SK-N-SH (cell line): ENCODE data around the gene CCR8. TPM values are rescaled to one million over a fixed set of nuclear protein-coding genes. Genes with fewer than 3 reads are reported as not detected.

Source experiments
- CTCF ChIA-PET: fragments of 300-600, 350-600 bp; formaldehyde crosslinking; extraction: SDS; loops from one replicate; lab custom pipeline; 2021; lab: Yijun Ruan, JAX
- POLR2A ChIA-PET: fragments of 350-600 bp; sonication (Branson Sonifier 250); formaldehyde crosslinking; extraction: SDS; loops from one replicate; lab custom pipeline; 2020; ENCODE audit warnings: antibody characterized with exemption, inconsistent platforms; lab: Yijun Ruan, JAX
- DNase-seq: peaks from one replicate; pipeline ENCODE4 v3.0.0; 2012
- H2AFZ ChIP-seq: fragments of 200-600 bp; sonication (generic); 2 replicates; pipeline ENCODE4 v1.8.1; 2016; ENCODE audit warnings: antibody characterized with exemption, mild to moderate bottlenecking, low read depth
- H3F3A ChIP-seq: fragments of 200-600 bp; sonication (generic); replicated peaks from 2 replicates; pipeline ENCODE3; 2016; ENCODE audit warnings: antibody characterized with exemption, mild to moderate bottlenecking; ENCODE audit not compliant: insufficient read depth
- H3K27ac ChIP-seq, 2 experiments: fragments of 200-500 bp in 1 of 2; fragments of 200-600 bp in 1 of 2; sonication (Bioruptor generic) in 1 of 2; sonication (generic), shearing (Covaris generic) in 1 of 2; 2 replicates each; pipeline versions ENCODE4 v1.5.1 to v1.6.1; 2014 to 2016; ENCODE audit warnings: low read depth in 2 of 2, inconsistent platforms in 1 of 2, low read length in 1 of 2, mild to moderate bottlenecking in 1 of 2, mixed read lengths in 1 of 2
- H3K27me3 ChIP-seq: fragments of 200-600 bp; sonication (generic), shearing (Covaris generic); 2 replicates; pipeline ENCODE4 v1.6.1; 2016; ENCODE audit warnings: mixed run types; ENCODE audit not compliant: insufficient read depth
- H3K36me3 ChIP-seq, 2 experiments: fragments of 200-500 bp in 1 of 2; fragments of 200-600 bp in 1 of 2; sonication (Bioruptor generic) in 1 of 2; sonication (generic) in 1 of 2; replicated peaks in 1 of 2; 2 replicates each; pipeline versions ENCODE3 to v1.5.1; 2014 to 2016; ENCODE audit warnings: low read length in 1 of 2, mild to moderate bottlenecking in 1 of 2; ENCODE audit not compliant: insufficient read depth in 2 of 2, control insufficient read depth in 1 of 2
- H3K4me1 ChIP-seq, 2 experiments: fragments of 200-500 bp in 1 of 2; fragments of 200-600 bp in 1 of 2; sonication (Bioruptor generic) in 1 of 2; sonication (generic), shearing (Covaris generic) in 1 of 2; 2 replicates each; pipeline versions ENCODE4 v1.5.1 to v1.6.1; 2014 to 2016; ENCODE audit warnings: low read depth in 1 of 2, low read length in 1 of 2, mixed run types in 1 of 2; ENCODE audit not compliant: insufficient read depth in 2 of 2, control insufficient read depth in 1 of 2
- H3K4me2 ChIP-seq: fragments of 200-600 bp; sonication (generic), shearing (Covaris generic); 2 replicates; pipeline ENCODE4 v1.6.1; 2017; ENCODE audit warnings: mixed run types
- H3K4me3 ChIP-seq, 2 experiments: fragments of 200-500 bp in 1 of 2; fragments of 200-600 bp in 1 of 2; sonication (Bioruptor generic) in 1 of 2; sonication (generic), shearing (Covaris generic) in 1 of 2; 2 replicates each; pipeline versions ENCODE4 v1.5.1 to v1.8.1; 2014 to 2016; ENCODE audit warnings: low read depth in 2 of 2, inconsistent platforms in 1 of 2, low read length in 1 of 2, mild to moderate bottlenecking in 1 of 2, mixed read lengths in 1 of 2, moderate library complexity in 1 of 2
- H3K79me2 ChIP-seq: fragments of 200-600 bp; sonication (generic); 2 replicates; pipeline ENCODE4 v1.8.1; 2017; ENCODE audit warnings: mild to moderate bottlenecking; ENCODE audit not compliant: insufficient read depth
- H3K9ac ChIP-seq: fragments of 200-600 bp; sonication (generic); 2 replicates; pipeline ENCODE4 v1.6.1; 2017; ENCODE audit warnings: mixed run types
- H3K9me2 ChIP-seq: fragments of 200-600 bp; sonication (generic); 2 replicates; pipeline ENCODE4 v1.6.1; 2017; ENCODE audit warnings: mixed run types
- H3K9me3 ChIP-seq: fragments of 200-600 bp; sonication (generic); 2 replicates; pipeline ENCODE4 v1.6.1; 2017; ENCODE audit warnings: mixed run types, mild to moderate bottlenecking, moderate library complexity
- H4K20me1 ChIP-seq: fragments of 200-600 bp; sonication (generic); 2 replicates; pipeline ENCODE4 v1.6.1; 2017; ENCODE audit warnings: mild to moderate bottlenecking, mixed run types; ENCODE audit not compliant: insufficient read depth
- GATA2 ChIP-seq: sonication (generic); formaldehyde crosslinking; IDR thresholded peaks from 2 replicates; pipeline ENCODE4 v1.5.0; 2020; ENCODE audit warnings: mild to moderate bottlenecking, missing genetic modification reagents
- IRF3 ChIP-seq: fragments of 150-350 bp; IDR thresholded peaks from 2 replicates; pipeline ENCODE4 v1.6.1; 2016; ENCODE audit warnings: mild to moderate bottlenecking, low read depth, low read length
- NFIC ChIP-seq: IDR thresholded peaks from 2 replicates; pipeline ENCODE4 v1.4.0; 2012; ENCODE audit warnings: borderline replicate concordance
- RAD21 ChIP-seq: IDR thresholded peaks from 2 replicates; pipeline ENCODE4 v1.6.1; 2012; ENCODE audit warnings: mild to moderate bottlenecking, low read length
- RCOR1 ChIP-seq: fragments of 150-350 bp; IDR thresholded peaks from 2 replicates; pipeline ENCODE4 v1.6.1; 2017; ENCODE audit warnings: antibody characterized with exemption, low read length
- REST ChIP-seq: IDR thresholded peaks from 2 replicates; pipeline ENCODE4 v1.6.1; 2012; ENCODE audit warnings: mild to moderate bottlenecking, low read depth, low read length, moderate library complexity
- RFX5 ChIP-seq: IDR thresholded peaks from 2 replicates; pipeline ENCODE4 v1.6.1; 2012; ENCODE audit warnings: mild to moderate bottlenecking, improper control_type of control experiment, low read length
- RXRA ChIP-seq: IDR thresholded peaks from 2 replicates; pipeline ENCODE4 v1.4.0; 2012; ENCODE audit warnings: low read depth, mild to moderate bottlenecking, borderline replicate concordance
- YY1 ChIP-seq: IDR thresholded peaks from 2 replicates; pipeline ENCODE4 v1.4.0; 2012; ENCODE audit warnings: low read depth, mild to moderate bottlenecking
- WGBS: methylation state at CpG from one replicate; pipeline ENCODE4 v1.1.6; 2017; ENCODE audit warnings: low lambda C conversion rate; 5-methylcytosine and 5-hydroxymethylcytosine counted together
- polyA plus RNA-seq, 3 experiments: library from polyadenylated mRNA; depleted of rRNA; stranded (reverse); fragments of >200 nt; gene quantifications; 2 replicates each; pipeline ENCODE4 v1.2.3, GENCODE V29; 2012

The CCR8 gene
- polyA plus RNA-seq, 1 of the 3 experiments (the other 2 are of a cell fraction) = not detected

GRCh38 chr3:39339086-39339485, 9.6 kb downstream of the CCR8 start:
- no peaks in the 10 kb centered on the region for H3F3A ChIP-seq
- H3K9ac ChIP-seq = no peak overlapping the region
- ChIA-PET CTCF (interaction anchor here (1.0 kb wide), 1 partner anchor 47 kb away, joined by 3 read pairs; no protein-coding TSS in a partner anchor), POLR2A (no interaction called here)
- no peaks in the 10 kb centered on the region for H3K9me2 ChIP-seq
- H3K4me3 ChIP-seq = no peak overlapping the region
- no peak overlapping the region for H3K4me2 ChIP-seq
- H3K9me3 ChIP-seq = no peaks in the 10 kb centered on the region
- no peaks in the 10 kb centered on the region for H3K79me2 ChIP-seq
- H3K4me1 ChIP-seq = no peaks in the 10 kb centered on the region
- no peak overlapping the region for H2AFZ ChIP-seq
- no peak overlapping the region for H3K27ac ChIP-seq
- H4K20me1 ChIP-seq = no peaks in the 10 kb centered on the region
- DNase-seq = no peak
- no peak for TF ChIP-seq RFX5
- no peak for TF ChIP-seq RCOR1
- TF ChIP-seq RXRA = no peak
- no peaks in the 10 kb centered on the region for H3K27me3 ChIP-seq
- H3K36me3 ChIP-seq = no peaks in the 10 kb centered on the region
- WGBS = 30% methylated on average over 1 of the region's 1 CpG

GRCh38 chr3:39343076-39343717, 13.7 kb downstream of the CCR8 start:
- CTCF ChIA-PET = interaction anchor here (1.3 kb wide), 1 partner anchor 51 kb away, joined by 3 read pairs; no protein-coding TSS in a partner anchor
- peaks cover 0 to 2% of the 10 kb centered on the region in 2 experiments; a peak in 1 of 4 replicates for H3K4me1 ChIP-seq
- H3K36me3 ChIP-seq = no peaks in the 10 kb centered on the region
- no peak overlapping the region for H3K4me2 ChIP-seq
- H3K9me2 ChIP-seq = no peaks in the 10 kb centered on the region
- H3F3A ChIP-seq = no peaks in the 10 kb centered on the region
- no peaks in the 10 kb centered on the region for H3K9me3 ChIP-seq
- WGBS = 90% methylated on average over 1 of the region's 1 CpG
- H3K9ac ChIP-seq = no peak overlapping the region
- no peak overlapping the region for H3K27ac ChIP-seq
- DNase-seq = no peak
- POLR2A ChIA-PET = no interaction called here
- TF ChIP-seq IRF3 (no peak), GATA2 (CRISPR knock-in tag) (no peak), RAD21 (no peak), REST (no peak), NFIC (no peak), YY1 (no peak)
- no peaks in the 10 kb centered on the region for H3K27me3 ChIP-seq
- H3K4me3 ChIP-seq = no peak overlapping the region
- no peak overlapping the region for H2AFZ ChIP-seq
- no peaks in the 10 kb centered on the region for H4K20me1 ChIP-seq
- H3K79me2 ChIP-seq = no peaks in the 10 kb centered on the region
